ENCODE data around the gene APBB1IP.
"Not testable (repeated sequence)": the region's sequence is repeated elsewhere in the genome, so short reads cannot be mapped to it uniquely, and the experiment has no call there.

APBB1IP gene

GRCh38 chr10:26567351-26567721 is 129.2 kb downstream of the APBB1IP start:
- no peak for DNase-seq

DNA sequence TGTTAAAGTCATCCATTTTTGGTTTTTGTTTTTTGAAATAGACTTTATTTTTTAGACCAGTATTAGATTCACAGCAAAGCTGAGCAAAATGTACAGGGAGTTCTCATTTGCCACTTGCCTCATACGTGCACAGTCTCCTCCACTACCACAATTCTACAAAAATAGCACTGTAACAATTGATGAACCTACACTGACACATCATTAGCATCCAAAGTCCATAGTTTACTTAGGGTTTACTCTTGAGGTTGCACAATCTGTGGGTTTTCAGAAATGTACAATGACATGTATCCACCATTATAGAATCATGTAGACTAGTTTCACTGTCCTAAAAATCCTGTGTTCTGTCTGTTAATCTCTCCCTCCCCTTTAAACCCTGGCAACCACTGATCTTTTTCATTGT is 133.5 kb downstream of the APBB1IP start:
- DNase-seq: no peak

DNA sequence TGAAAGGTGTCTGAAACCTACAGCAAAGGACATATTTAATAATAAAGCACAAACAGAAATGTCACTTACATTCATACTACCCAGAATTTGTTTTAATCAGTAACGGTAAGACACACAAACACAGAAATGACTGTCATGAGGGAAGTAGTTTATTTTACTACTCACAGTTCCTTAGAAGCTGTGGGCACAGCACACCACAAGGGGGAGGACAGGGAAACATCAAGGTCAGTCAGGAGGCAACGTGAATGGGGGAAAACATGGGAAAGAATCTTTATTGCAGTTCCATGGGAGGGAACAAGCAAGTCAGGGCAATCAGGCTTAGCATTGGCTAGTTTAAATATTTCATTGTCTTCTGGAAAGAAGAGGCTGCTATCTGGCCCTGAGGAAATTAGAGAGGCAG is 135.5 kb downstream of the APBB1IP start:
- DNase-seq: no peak

GRCh38 chr10:26574783-26575182 is 136.6 kb downstream of the APBB1IP start:
- no peak for DNase-seq

GRCh38 chr10:26578371-26578770 is 140.2 kb downstream of the APBB1IP start:
- not testable (repeated sequence) for DNase-seq

GRCh38 chr10:26579256-26580063 is 141.3 kb downstream of the APBB1IP start:
- DNase-seq: no peak

DNA sequence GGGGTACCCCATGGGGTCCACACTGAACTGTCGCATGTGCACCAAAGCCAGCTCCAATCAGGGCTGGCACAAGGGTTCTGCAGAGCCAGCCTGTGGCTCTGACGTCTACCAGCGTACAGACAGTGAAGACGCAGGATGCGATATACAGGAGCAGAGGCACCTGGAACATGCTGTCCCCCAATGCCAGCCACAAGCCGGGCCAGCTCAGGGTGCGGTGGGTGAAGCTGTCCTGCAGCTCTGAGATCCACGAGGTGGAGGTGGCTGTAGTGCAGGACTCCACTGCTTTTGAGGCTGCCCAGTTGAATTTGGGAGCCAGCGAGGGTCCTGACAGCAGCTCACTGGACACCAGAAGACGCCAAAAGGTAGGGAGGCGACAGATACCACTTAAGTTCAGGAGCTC is 148.1 kb downstream of the APBB1IP start:
- no peak for DNase-seq

DNA sequence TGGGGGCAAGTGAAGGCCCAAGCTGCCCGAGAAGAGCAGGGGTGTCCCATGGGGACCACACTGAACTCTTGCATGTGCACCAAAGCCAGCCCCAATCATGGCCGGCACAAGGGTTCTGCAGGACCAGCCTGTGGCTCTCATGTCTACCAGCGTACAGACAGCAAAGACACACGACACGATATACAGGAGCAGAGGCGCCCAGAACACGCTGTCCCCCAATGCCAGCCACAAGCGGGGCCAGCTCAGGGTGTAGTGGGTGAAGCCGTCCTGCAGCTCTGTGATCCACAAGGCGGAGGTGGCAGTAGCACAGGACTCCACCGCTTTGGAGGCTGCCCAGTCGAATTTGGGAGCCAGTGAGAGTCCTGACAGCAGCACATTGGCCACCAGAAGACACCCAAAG is 150.5 kb downstream of the APBB1IP start:
- no peak for DNase-seq

DNA sequence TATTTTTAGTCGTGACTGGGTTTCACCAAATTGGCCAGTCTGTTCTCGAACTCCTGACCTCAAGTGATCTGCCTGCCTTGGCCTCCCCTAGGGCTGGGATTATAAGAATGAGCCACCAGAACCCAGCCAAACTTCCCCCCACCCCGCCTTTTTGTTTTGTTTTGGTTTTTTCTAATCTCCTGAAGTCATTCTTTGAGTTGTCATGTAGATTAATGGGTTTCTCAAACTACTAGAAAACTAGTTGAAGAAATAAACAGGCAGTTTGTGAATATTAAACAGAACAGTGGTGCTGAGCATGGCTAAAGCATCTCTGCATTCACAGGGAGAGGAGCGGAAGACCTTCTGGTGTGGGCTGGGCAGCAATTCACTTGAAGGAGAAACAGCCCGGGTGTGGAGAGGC is 151.7 kb downstream of the APBB1IP start:
- not testable (repeated sequence) for DNase-seq

DNA sequence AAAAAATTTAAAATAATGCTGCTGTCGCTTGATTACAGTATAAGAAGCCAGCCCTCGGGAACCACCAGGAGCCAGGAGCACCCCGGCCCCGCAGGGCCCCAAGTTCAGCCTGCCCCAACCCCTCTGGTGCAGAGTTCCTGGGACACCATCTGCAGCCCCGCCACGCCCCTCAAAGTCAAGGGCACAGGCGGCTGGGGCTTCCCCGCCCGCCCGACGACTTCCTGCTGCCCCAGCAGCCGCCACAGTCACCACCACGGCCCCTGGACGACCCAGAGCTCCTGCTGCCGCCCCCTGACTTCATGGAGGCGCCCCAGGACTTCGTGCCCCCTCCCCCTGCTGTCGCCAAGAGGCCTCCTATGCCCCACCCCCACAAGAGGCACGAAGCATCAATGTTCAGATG is 155.8 kb downstream of the APBB1IP start:
- no peak for DNase-seq

GRCh38 chr10:26603283-26603682 is 165.1 kb downstream of the APBB1IP start:
- DNase-seq: not testable (repeated sequence)

- DNase-seq: not testable (repeated sequence)
Observed at GRCh38 chr10:26604320-26605093, 166.4 kb downstream of the APBB1IP start.

DNA sequence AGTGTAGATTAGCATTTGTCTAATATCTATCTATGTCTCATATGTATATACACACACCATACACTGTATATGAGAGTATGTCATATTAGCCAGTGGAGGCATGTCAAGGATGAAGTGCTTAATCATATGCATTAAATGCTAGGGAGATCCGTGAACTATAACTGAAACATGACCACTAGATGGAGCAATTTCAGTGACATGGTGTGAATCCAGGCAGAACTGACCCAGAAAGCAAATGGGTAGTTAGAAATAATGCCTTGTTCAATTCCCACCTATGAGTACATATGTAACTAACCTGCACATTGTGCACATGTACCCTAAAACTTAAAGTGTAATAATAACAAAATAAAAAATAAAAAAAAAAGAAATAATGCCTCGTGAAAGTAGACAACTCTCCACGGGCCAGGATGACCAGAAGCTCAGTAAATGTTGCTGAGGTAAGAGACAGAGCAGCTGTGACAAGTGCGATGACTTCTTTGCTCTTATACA is 168.3 kb downstream of the APBB1IP start:
- DNase-seq: not testable (repeated sequence)

GRCh38 chr10:26612151-26612915 is 174.2 kb downstream of the APBB1IP start:
- DNase-seq: no peak
